Thyroid gland (tissue), 4 donors: ENCODE data around the gene MICU1.

Source experiments
- CTCF ChIP-seq, 6 experiments: fragments of 200-600 bp in 3 of 6; fragments of 450-650 bp in 3 of 6; sonication (generic) in 3 of 6; IDR thresholded peaks; one replicate each; pipeline ENCODE4 v1.5.1; 2016 to 2019; ENCODE audit warnings: antibody characterized with exemption in 6 of 6, mild to moderate bottlenecking in 2 of 6, inconsistent platforms in 1 of 6, moderate library complexity in 1 of 6
- POLR2A ChIP-seq, 2 donors: fragments of 450-650 bp; IDR thresholded peaks; one replicate each; pipeline ENCODE4 v1.6.1; 2017; ENCODE audit warnings: antibody characterized with exemption in 2 of 2, mild to moderate bottlenecking in 2 of 2, moderate library complexity in 1 of 2

GRCh38 chr10:72561745-72562166, 64.1 kb downstream of the MICU1 start:
- TF ChIP-seq POLR2A (IDR thresholded peaks at IDR 0.05) (no peak), CTCF (IDR thresholded peaks at IDR 0.05) (no peak)
